Right lung (tissue), 10 donors: Measurements from ENCODE around the gene DNAJC9. TPM values are rescaled to one million over a fixed set of nuclear protein-coding genes. Genes with fewer than 3 reads are reported as not detected.
A peak's percentile ranks its signal among the peaks of the same experiment; 100 is the strongest.
"Not testable (repeated sequence)": the region's sequence is repeated elsewhere in the genome, so short reads cannot be mapped to it uniquely, and the experiment has no call there.

Source experiments
- DNase-seq, 2 donors: peaks; one replicate each; pipeline ENCODE4 v3.0.0-alpha.2; 2013
- long read RNA-seq, 8 donors: transcript quantifications; one replicate each; lab custom pipeline, GENCODE V29; 2026
- polyA plus RNA-seq, 5 donors: library from polyadenylated mRNA; unstranded; fragments of 120-200 nt; gene quantifications; one replicate each; pipeline versions ENCODE4 v1.2.1 to v1.2.3, GENCODE V29; 2013; ENCODE audit warnings: inconsistent platforms in 1 of 5, low replicate concordance in 1 of 5; ENCODE audit not compliant: insufficient read length in 5 of 5, insufficient read depth in 1 of 5

Gene DNAJC9
- 10 to 100 TPM; 28.9 to 35.1 (median 31.6) TPM for polyA plus RNA-seq
- long read RNA-seq, donor 1, transcript DNAJC9-201 (5 exons, 3,032 nt) = major isoform, 23 of 35 reads
- long read RNA-seq, donor 1, partial matches to known transcripts = 12 of 35 reads
- long read RNA-seq, donor 1, other reads (novel, unspliced or antisense) = 0 of 35 reads
- long read RNA-seq, donor 2, transcript DNAJC9-201 (5 exons, 3,032 nt) = major isoform, 22 of 32 reads
- long read RNA-seq, donor 2, partial matches to known transcripts = 10 of 32 reads
- long read RNA-seq, donor 2, other reads (novel, unspliced or antisense) = 0 of 32 reads
- long read RNA-seq, donor 3, transcript DNAJC9-201 (5 exons, 3,032 nt) = major isoform, 21 of 35 reads
- long read RNA-seq, donor 3, partial matches to known transcripts = 14 of 35 reads
- long read RNA-seq, donor 3, other reads (novel, unspliced or antisense) = 0 of 35 reads
- long read RNA-seq, donor 4, transcript DNAJC9-201 (5 exons, 3,032 nt) = major isoform, 15 of 57 reads
- long read RNA-seq, donor 4, partial matches to known transcripts = 42 of 57 reads
- long read RNA-seq, donor 4, other reads (novel, unspliced or antisense) = 0 of 57 reads
- long read RNA-seq, donor 5, transcript DNAJC9-201 (5 exons, 3,032 nt) = major isoform, 38 of 70 reads
- long read RNA-seq, donor 5, partial matches to known transcripts = 32 of 70 reads
- long read RNA-seq, donor 5, other reads (novel, unspliced or antisense) = 0 of 70 reads
- long read RNA-seq, donor 6, transcript DNAJC9-201 (5 exons, 3,032 nt) = major isoform, 23 of 75 reads
- long read RNA-seq, donor 6, partial matches to known transcripts = 52 of 75 reads
- long read RNA-seq, donor 6, other reads (novel, unspliced or antisense) = 0 of 75 reads
- long read RNA-seq, donor 7, transcript DNAJC9-201 (5 exons, 3,032 nt) = major isoform, 12 of 12 reads
- long read RNA-seq, donor 7, partial matches to known transcripts = 0 of 12 reads
- long read RNA-seq, donor 7, other reads (novel, unspliced or antisense) = 0 of 12 reads
- long read RNA-seq, donor 8, transcript DNAJC9-201 (5 exons, 3,032 nt) = major isoform, 13 of 33 reads
- long read RNA-seq, donor 8, partial matches to known transcripts = 20 of 33 reads
- long read RNA-seq, donor 8, other reads (novel, unspliced or antisense) = 0 of 33 reads

DNA sequence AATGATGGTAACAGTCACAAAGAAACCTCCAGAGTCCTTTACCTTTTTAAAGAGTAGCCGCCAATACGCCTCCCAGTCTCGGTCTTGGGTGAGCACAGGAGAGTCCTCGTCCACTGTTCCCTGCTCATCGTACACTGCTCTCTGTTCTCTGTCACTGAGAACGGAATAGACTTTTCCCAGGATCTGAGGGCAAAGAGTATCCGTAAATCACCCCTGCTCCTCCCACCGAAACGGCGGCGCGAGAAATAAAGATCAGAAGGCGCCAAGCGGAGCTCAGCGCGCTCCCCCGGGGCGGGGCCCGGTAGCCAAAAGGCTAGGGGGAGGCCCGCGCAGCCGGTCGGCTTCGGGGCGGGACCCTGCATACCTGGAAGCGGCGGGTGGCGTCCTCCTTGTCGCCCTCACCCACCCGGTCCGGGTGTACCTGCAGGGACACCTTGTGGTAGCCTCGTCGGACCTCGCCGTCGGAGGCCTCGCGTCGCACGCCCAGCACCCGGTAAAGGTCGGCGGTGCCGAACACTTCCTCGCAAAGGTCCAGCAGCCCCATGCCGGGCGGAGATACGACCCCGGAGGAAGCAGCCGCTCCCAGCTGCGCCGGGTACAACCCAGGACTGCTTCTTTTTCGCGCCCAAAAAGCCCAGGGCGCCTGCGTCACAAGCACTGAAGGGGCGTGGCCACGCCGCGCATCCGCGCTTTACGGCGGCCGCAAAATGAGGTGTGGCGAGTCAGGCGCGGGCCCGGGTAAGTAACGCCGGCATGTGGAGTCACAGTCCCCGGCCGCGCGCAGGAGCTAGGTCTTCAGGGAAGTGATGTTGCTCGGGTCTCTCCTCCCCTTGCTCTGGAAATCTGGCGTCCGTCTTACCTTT lies at the start of gene DNAJC9:
Gene DNAJC9 (minus strand): TSS at position 610 of the 863 bp plus-strand sequence. CDS start 66 bp downstream, at position 544.
- peak; percentile 93 to 94 for DNase-seq

DNA sequence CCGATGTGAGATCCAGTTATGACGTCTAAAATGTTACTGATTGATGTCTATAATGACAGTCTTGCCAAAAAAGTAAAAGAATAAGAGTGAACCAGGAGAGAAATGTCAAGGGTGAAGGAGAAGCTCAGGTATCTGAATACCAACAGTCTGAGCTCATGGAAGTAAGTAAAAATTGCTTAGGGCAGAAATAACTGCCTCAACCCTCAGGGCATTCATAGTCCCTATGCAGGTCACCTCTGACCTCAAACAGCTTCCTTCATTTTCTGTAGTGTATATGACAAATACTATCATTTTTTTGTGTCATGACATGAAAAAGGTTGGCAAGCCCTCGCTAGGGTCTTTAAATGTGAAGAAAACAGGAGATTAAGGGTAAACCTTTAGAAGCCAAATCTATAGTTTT lies 46.4 kb upstream of the DNAJC9 start:
- DNase-seq = no peak

DNA sequence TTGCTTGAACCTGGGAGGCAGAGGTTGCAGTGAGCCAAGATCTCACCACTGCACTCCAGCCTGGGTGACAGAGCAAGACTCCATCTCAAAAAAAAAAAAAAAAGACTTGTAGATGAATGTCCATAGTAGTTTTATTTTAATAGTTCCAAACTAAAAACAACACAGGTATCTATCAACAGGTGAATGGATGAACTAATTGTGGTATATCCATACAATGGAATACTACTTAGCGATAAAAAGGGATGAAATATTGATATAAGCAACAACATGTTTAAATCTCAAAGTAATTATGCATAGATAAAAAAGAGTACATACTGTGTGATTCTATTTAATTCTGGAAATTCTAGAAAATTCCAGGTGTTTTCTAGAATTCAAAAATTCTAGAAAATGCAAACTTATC lies 42.9 kb upstream of the DNAJC9 start:
- DNase-seq = no peak

- DNase-seq = no peak
Observed at GRCh38 chr10:73287441-73287840, 40.4 kb upstream of the DNAJC9 start.

DNA sequence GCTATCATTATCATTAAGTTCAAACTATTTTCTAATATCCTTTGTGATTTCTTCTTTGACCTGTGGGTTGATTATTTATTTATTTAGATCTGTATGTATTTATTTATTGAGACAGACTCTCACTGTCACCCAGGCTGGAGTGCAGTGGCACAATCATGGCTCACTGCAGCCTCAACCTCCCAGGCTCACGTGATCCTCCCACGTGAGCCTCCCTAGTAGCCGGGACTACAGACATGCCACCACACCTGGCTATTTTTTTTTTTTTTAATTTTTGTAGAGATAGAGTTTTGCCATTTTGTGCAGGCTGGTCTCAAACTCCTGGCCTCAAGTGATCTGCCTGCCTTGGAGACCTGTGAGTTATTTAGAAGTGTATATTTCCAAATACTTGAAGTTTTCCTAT lies 34.0 kb upstream of the DNAJC9 start:
- no peak for DNase-seq

DNA sequence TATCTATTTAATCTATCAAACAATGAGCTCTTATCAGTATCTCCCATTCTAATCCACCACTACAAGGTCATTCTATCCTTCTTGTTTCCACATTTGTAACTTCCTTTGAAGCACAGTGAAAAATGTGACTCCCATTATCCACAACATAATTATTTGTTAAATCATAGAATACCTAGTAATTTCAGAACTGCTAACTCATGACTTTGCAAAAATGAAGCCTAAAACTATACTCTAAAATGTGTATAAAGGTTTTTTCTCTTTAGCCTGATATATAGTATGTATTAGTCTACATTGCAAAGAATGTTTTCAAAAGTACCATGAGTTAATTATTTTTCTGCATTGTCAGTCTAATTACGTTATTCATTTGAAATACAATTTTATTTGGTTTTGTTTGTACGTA lies 17.4 kb upstream of the DNAJC9 start:
- DNase-seq = no peak

DNA sequence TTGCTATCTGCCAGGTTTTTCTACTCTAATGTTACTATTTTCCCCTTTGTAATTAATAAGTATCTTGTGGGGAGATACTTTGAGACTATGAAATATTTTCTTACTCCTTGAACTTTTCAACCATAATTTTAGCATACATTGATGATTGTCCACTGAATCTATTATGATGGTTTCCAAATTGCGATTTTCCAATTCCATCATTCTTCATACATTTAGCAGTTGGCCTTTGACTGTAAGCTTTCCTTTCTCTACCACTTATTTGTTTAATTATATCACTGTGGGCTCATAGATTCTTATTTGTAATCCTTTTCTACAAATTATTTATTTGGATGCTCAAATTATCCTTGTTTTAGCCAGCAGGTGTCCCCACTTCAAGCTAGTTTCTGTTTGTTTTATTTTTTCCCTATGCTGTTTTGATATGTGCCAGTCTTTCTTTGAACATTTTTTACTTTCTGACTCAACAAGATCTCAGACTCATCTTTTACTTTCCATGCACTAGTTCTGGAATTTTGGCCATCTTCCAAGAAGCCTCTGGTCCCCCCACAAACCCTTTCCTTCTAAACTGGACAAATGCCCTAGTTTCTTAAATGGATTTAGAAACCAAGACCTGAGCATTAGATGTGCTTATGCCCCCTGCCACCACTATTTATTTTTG lies 16.8 kb upstream of the DNAJC9 start:
- DNase-seq = no peak

DNA sequence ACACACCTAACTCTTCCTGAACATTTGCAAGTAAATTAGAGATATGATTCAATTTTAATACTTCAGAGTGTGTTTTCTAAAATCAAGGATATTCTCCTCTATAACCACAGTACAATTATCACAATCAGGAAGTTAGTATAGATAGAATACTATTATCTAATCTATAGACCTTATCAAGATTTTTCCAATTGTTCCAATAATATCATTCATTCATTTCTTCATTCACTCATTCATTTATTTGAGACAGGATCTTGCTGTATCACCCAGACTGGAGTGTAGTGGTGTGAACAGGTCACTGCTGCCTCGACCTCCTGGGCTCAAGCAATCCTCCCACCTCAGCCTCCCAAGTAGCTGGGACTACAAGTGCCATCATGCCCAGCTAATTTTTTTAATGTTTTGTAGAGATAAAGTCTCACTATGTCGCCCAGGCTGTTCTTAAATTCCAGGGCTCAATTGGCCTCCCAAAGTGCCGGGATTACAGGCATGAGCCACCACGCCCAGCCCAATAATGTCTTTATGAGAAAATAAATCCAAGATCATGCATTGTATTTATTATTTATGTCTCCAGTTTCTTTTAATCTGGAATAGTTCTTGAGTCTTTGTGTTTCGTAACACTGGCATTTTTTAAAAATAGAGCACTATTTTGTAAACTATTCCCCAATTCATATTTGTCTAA lies 16.0 kb upstream of the DNAJC9 start:
- no peak for DNase-seq

DNA sequence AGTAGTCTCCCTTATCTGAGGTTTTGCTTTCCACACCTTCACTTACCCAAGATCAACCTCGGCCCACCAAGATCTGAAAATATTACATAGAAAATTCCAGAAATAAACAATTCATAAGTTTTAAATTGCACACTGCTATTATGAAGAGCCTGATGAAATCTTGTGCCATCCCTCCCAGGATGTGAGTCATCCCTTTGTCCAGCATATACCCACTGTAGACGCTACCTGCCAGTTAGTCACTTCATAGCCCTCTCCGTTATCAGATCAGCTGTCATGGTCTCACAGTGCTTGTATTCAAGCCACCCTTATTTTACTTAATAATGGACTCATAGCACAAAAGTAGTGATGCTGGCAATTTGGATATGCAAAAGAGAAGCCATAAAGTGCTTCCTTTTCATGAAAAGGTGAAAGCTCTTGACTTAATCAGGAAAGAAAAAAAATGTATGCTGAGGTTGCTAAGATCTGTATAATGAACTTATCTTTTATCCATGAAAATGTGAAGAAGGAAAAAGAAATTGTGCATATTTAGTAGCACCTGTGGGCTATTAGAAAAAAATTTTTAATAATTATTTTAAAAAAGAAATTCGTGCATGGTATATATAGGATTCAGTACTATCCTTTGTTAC lies 15.2 kb upstream of the DNAJC9 start:
- no peak for DNase-seq

- no peak for DNase-seq
Observed at GRCh38 chr10:73261362-73261995, 14.4 kb upstream of the DNAJC9 start.

DNA sequence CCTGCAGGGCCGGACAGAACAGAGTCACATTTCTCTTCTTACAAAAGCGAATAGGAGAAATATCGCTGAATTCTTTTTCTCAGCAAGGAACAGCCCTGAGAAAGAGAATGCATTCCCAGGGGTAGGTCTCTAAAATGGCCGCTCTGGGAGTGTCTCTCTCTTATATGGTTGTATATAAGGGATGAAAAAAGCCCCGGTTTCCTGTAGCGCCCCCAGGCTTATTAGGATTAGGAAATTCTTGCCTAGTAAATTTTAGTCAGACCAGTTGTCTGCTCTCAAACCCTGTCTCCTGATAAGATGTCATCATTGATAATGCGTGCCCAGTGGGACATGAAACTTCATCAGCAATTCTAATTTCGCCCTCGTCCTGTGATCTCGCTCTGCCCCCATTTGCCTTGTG lies 11.6 kb upstream of the DNAJC9 start:
- DNase-seq = not testable (repeated sequence)

- DNase-seq = no peak
Observed at GRCh38 chr10:73253225-73253555, 6.1 kb upstream of the DNAJC9 start.

GRCh38 chr10:73252445-73253224 lies 5.6 kb upstream of the DNAJC9 start, which contains the start of gene MRPS16:
TSS of gene MRPS16 (minus strand) at chr10:73252644. CDS start at chr10:73252482, 162 bp downstream.
- DNase-seq = peak; percentile 92 to 95

- no peak for DNase-seq
Observed at GRCh38 chr10:73251683-73252444, 4.8 kb upstream of the DNAJC9 start.

DNA sequence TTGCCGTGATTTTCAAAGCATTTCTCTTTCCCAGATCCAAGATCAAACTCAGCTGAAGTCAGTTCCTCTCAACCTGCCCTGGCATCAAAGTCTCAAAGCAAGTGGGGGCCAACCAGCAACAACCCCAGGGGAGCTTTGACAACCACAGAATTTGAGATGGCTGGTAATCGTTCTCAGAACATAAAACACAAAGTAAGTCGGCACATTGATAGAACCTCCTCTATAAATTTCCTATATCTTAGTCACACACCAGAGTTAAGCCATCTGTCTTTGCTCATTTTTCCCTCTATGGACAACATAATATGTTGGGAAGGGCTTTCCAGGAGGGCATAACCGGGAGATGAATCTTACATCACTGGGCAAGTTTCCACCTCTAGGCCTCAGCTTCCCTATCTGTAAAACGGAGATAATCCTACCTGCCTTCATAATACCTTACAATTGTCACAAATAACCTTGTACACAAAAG lies 1.2 kb upstream of the DNAJC9 start:
- no peak for DNase-seq

GRCh38 chr10:73247509-73248258 lies 629 bp upstream of the DNAJC9 start:
- no peak for DNase-seq

DNA sequence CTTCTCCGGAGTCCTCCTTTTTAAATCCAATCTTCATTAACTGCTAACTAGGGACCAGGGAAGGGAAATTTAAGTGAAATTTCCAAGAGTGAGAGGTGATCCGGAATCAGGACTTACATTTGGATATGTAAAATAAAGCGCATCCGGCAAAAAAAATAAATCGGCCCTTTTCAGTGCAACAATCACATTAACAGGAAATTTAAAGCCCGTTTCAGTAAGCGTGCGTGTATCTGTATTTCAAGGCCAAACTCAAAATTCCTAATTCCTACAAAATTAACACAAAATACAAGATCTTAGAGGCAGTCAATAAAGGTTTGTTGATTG lies 771 bp downstream of the DNAJC9 start:
- no peak for DNase-seq
